Measurements from ENCODE around the gene COL23A1.
"Not testable (repeated sequence)": the region's sequence is repeated elsewhere in the genome, so short reads cannot be mapped to it uniquely, and the experiment has no call there.

The COL23A1 gene

GRCh38 chr5:178386336-178386931 lies 203.8 kb downstream of the COL23A1 start:
- no peak for DNase-seq

GRCh38 chr5:178385496-178385890 lies 204.7 kb downstream of the COL23A1 start:
- DNase-seq = no peak

GRCh38 chr5:178384816-178385495 lies 205.2 kb downstream of the COL23A1 start:
- no peak for DNase-seq

- DNase-seq = no peak
Observed at GRCh38 chr5:178383919-178384815, 206.0 kb downstream of the COL23A1 start.

- DNase-seq = no peak
Observed at GRCh38 chr5:178383301-178383918, 206.8 kb downstream of the COL23A1 start.

- DNase-seq = peak; percentile 8
Observed at GRCh38 chr5:178382754-178383164, 207.4 kb downstream of the COL23A1 start.

- DNase-seq = no peak
Observed at GRCh38 chr5:178381921-178382695, 208.1 kb downstream of the COL23A1 start.

GRCh38 chr5:178381206-178381605 lies 209.0 kb downstream of the COL23A1 start:
- DNase-seq = no peak

- DNase-seq = no peak
Observed at GRCh38 chr5:178380541-178381074, 209.6 kb downstream of the COL23A1 start.

GRCh38 chr5:178380086-178380485 lies 210.1 kb downstream of the COL23A1 start:
- no peak for DNase-seq

GRCh38 chr5:178378527-178379484 lies 211.4 kb downstream of the COL23A1 start:
- no peak for DNase-seq

- DNase-seq = no peak
Observed at GRCh38 chr5:178377583-178378270, 212.5 kb downstream of the COL23A1 start.

- no peak for DNase-seq
Observed at GRCh38 chr5:178376921-178377582, 213.1 kb downstream of the COL23A1 start.

GRCh38 chr5:178375348-178375747 lies 214.8 kb downstream of the COL23A1 start:
- DNase-seq = no peak

GRCh38 chr5:178373711-178374110 lies 216.5 kb downstream of the COL23A1 start:
- DNase-seq = no peak

GRCh38 chr5:178372142-178372571 lies 218.0 kb downstream of the COL23A1 start:
- no peak for DNase-seq

GRCh38 chr5:178371362-178372111 lies 218.7 kb downstream of the COL23A1 start:
- no peak for DNase-seq

GRCh38 chr5:178370102-178370501 lies 220.1 kb downstream of the COL23A1 start:
- DNase-seq = no peak

GRCh38 chr5:178369469-178369868 lies 220.7 kb downstream of the COL23A1 start:
- DNase-seq = not testable (repeated sequence)
